ENCODE data around the gene PTGES.
"Not testable (repeated sequence)": the region's sequence is repeated elsewhere in the genome, so short reads cannot be mapped to it uniquely, and the experiment has no call there.

The PTGES gene

GRCh38 chr9:129770741-129771140 lies 17.9 kb upstream of the PTGES start:
- no peak for DNase-seq (ENCODE audit: low spot score)

GRCh38 chr9:129769669-129770068 lies 16.8 kb upstream of the PTGES start:
- no peak for DNase-seq (ENCODE audit: low spot score)

- no peak for DNase-seq (ENCODE audit: low spot score)
Observed at GRCh38 chr9:129768486-129768885, 15.6 kb upstream of the PTGES start.

GRCh38 chr9:129765764-129766317 lies 13.0 kb upstream of the PTGES start:
- DNase-seq (ENCODE audit: low spot score): no peak

GRCh38 chr9:129762985-129763926 lies 10.4 kb upstream of the PTGES start:
- DNase-seq (ENCODE audit: low spot score): no peak

- not testable (repeated sequence) for DNase-seq (ENCODE audit: low spot score)
Observed at GRCh38 chr9:129762370-129762984, 9.6 kb upstream of the PTGES start.

- no peak for DNase-seq (ENCODE audit: low spot score)
Observed at GRCh38 chr9:129761901-129762369, 9.1 kb upstream of the PTGES start.

GRCh38 chr9:129761293-129761900 lies 8.6 kb upstream of the PTGES start:
- DNase-seq (ENCODE audit: low spot score): no peak

GRCh38 chr9:129760784-129761183 lies 7.9 kb upstream of the PTGES start:
- not testable (repeated sequence) for DNase-seq (ENCODE audit: low spot score)

GRCh38 chr9:129759804-129760502 lies 7.1 kb upstream of the PTGES start:
- no peak for DNase-seq (ENCODE audit: low spot score)

GRCh38 chr9:129759319-129759718 lies 6.5 kb upstream of the PTGES start:
- no peak for DNase-seq (ENCODE audit: low spot score)

- DNase-seq (ENCODE audit: low spot score): no peak
Observed at GRCh38 chr9:129757045-129757444, 4.2 kb upstream of the PTGES start.

GRCh38 chr9:129756191-129756590 lies 3.3 kb upstream of the PTGES start:
- DNase-seq (ENCODE audit: low spot score): no peak

GRCh38 chr9:129755151-129755550 lies 2.3 kb upstream of the PTGES start:
- no peak for DNase-seq (ENCODE audit: low spot score)

- peak; percentile 14 for DNase-seq (ENCODE audit: low spot score)
Observed at GRCh38 chr9:129751841-129752801, 721 bp downstream of the PTGES start.

- DNase-seq (ENCODE audit: low spot score): no peak
Observed at GRCh38 chr9:129750013-129750638, 2.7 kb downstream of the PTGES start.

GRCh38 chr9:129749575-129749974 lies 3.3 kb downstream of the PTGES start:
- no peak for DNase-seq (ENCODE audit: low spot score)

- DNase-seq (ENCODE audit: low spot score): not testable (repeated sequence)
Observed at GRCh38 chr9:129749052-129749451, 3.8 kb downstream of the PTGES start.

- no peak for DNase-seq (ENCODE audit: low spot score)
Observed at GRCh38 chr9:129748249-129748648, 4.6 kb downstream of the PTGES start.

GRCh38 chr9:129746092-129746777 lies 6.6 kb downstream of the PTGES start:
- no peak for DNase-seq (ENCODE audit: low spot score)
